Fibroblast of lung (primary cell): ENCODE data around the gene TRAF2. TPM values are rescaled to one million over a fixed set of nuclear protein-coding genes. Genes with fewer than 3 reads are reported as not detected.
"Not testable (repeated sequence)": the region's sequence is repeated elsewhere in the genome, so short reads cannot be mapped to it uniquely, and the experiment has no call there.

Experiments
- DNase-seq, 2 donors: peaks; one replicate each; pipeline versions ENCODE4 v3.0.0 to v3.0.0-alpha.2; 2010; ENCODE audit warnings: low read depth in 2 of 2
- H2AFZ ChIP-seq: 2 replicates; pipeline ENCODE4 v1.5.1; 2012; ENCODE audit warnings: low read length, control low read depth, inconsistent platforms
- H3K27ac ChIP-seq: 2 replicates; pipeline ENCODE4 v1.5.1; 2011; ENCODE audit warnings: low read length, control low read depth; ENCODE audit not compliant: insufficient read depth
- H3K27me3 ChIP-seq: 2 replicates; pipeline ENCODE4 v1.5.1; 2011; ENCODE audit warnings: mild to moderate bottlenecking, low read length; ENCODE audit not compliant: control insufficient read depth, insufficient read depth
- H3K36me3 ChIP-seq: 2 replicates; pipeline ENCODE4 v1.5.1; 2011; ENCODE audit warnings: low read length; ENCODE audit not compliant: control insufficient read depth, insufficient read depth
- H3K4me1 ChIP-seq: 2 replicates; pipeline ENCODE4 v1.5.1; 2011; ENCODE audit warnings: low read length; ENCODE audit not compliant: control insufficient read depth, insufficient read depth; ENCODE audit errors: extremely low read depth
- H3K4me2 ChIP-seq: 2 replicates; pipeline ENCODE4 v1.5.1; 2011; ENCODE audit warnings: low read length, control low read depth; ENCODE audit not compliant: insufficient read depth; ENCODE audit errors: extremely low read depth
- H3K4me3 ChIP-seq, 4 experiments: fragments of 200-600 bp in 1 of 4; sonication (generic) in 1 of 4; replicated peaks in 1 of 4; 2 replicates each; pipeline ENCODE4 v1.5.1; 2011 to 2016; ENCODE audit warnings: low read length in 4 of 4, low read depth in 3 of 4, mild to moderate bottlenecking in 3 of 4, control low read depth in 2 of 4, inconsistent platforms in 1 of 4, mixed read lengths in 1 of 4; ENCODE audit not compliant: insufficient read depth in 1 of 4; ENCODE audit errors: control extremely low read depth in 1 of 4
- H3K79me2 ChIP-seq: 2 replicates; pipeline ENCODE4 v1.5.1; 2012; ENCODE audit warnings: mild to moderate bottlenecking, low read length, inconsistent platforms; ENCODE audit not compliant: control insufficient read depth, insufficient read depth
- H3K9ac ChIP-seq: 2 replicates; pipeline ENCODE4 v1.5.1; 2011; ENCODE audit warnings: mild to moderate bottlenecking, low read length, control low read depth; ENCODE audit not compliant: insufficient read depth
- H3K9me3 ChIP-seq: 2 replicates; pipeline ENCODE4 v1.5.1; 2012; ENCODE audit warnings: low read depth, low read length; ENCODE audit not compliant: control insufficient read depth, insufficient read depth
- H4K20me1 ChIP-seq: 2 replicates; pipeline ENCODE4 v1.5.1; 2011; ENCODE audit warnings: low read length; ENCODE audit not compliant: control insufficient read depth, insufficient read depth; ENCODE audit errors: extremely low read depth
- EZH2 ChIP-seq: IDR thresholded peaks from 2 replicates; pipeline ENCODE4 v1.5.1; 2012; ENCODE audit warnings: low read length, control low read depth, mild to moderate bottlenecking; ENCODE audit errors: missing control alignments
- polyA plus RNA-seq, 2 donors: library from polyadenylated mRNA; depleted of rRNA in 1 of 2; stranded (reverse) in 1 of 2; unstranded in 1 of 2; fragments of >200 nt; gene quantifications; 2 replicates each; pipeline ENCODE4 v1.2.1, GENCODE V29; 2011 to 2012; ENCODE audit warnings: missing spikeins in 1 of 2
- total RNA-seq: library from RNA; depleted of rRNA; stranded (reverse); fragments of >200 nt; gene quantifications from 2 replicates; pipeline ENCODE4 v1.2.1, GENCODE V29; 2014
- TF ChIP-seq, protein P1 (sequence below), 2 donors: IDR thresholded peaks in 1 of 2; conservative IDR thresholded peaks in 1 of 2; 1 replicate in 1 of 2; 2 replicates in 1 of 2; pipeline ENCODE4 v1.5.1; 2011 to 2012; ENCODE audit warnings: low read length in 2 of 2, control low read depth in 1 of 2, inconsistent platforms in 1 of 2, low read depth in 1 of 2, mild to moderate bottlenecking in 1 of 2

TRAF2 gene
- total and polyA plus RNA-seq, 2 donors (not counting 1 experiment from before 2014, with no cell fraction given): 3.7 to 8.4 TPM

DNA sequence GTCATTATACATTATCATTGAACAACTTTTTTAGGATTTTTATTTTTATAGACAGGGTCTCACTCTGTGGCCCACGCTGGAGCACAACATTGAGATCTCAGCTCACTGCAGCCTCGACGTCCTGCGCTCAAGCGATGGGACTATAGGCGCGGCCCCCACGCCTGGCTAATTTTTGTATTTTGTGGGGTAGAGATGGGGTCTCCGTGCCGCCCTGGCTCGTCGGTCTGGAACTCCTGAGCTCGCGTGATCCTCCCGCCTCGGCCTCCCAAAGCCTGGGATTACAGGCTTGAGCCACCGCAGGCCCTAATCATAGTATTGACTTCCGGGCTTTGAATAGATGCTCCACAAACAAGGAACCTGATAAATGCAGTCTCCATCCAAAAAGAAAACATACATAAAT is 18.8 kb upstream of the TRAF2 start:
- no peak overlapping the region for H3K4me2 ChIP-seq
- H3K27ac ChIP-seq: no peak overlapping the region
- no peak overlapping the region for H2AFZ ChIP-seq
- H3K79me2 ChIP-seq: peaks cover 18% of the 10 kb centered on the region
- H4K20me1 ChIP-seq: no peaks in the 10 kb centered on the region
- peaks cover 4% of the 10 kb centered on the region for H3K4me1 ChIP-seq
- no peak overlapping the region for H3K9ac ChIP-seq
- TF ChIP-seq, protein P1, sequence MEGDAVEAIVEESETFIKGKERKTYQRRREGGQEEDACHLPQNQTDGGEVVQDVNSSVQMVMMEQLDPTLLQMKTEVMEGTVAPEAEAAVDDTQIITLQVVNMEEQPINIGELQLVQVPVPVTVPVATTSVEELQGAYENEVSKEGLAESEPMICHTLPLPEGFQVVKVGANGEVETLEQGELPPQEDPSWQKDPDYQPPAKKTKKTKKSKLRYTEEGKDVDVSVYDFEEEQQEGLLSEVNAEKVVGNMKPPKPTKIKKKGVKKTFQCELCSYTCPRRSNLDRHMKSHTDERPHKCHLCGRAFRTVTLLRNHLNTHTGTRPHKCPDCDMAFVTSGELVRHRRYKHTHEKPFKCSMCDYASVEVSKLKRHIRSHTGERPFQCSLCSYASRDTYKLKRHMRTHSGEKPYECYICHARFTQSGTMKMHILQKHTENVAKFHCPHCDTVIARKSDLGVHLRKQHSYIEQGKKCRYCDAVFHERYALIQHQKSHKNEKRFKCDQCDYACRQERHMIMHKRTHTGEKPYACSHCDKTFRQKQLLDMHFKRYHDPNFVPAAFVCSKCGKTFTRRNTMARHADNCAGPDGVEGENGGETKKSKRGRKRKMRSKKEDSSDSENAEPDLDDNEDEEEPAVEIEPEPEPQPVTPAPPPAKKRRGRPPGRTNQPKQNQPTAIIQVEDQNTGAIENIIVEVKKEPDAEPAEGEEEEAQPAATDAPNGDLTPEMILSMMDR (conservative IDR thresholded peaks at IDR 0.05 in 1 of 2, IDR thresholded peaks at IDR 0.05 in 1 of 2; ENCODE audit: low read depth in 1 of 2, low read length in 2 of 2): no peak
- TF ChIP-seq EZH2: no peak
- H3K9me3 ChIP-seq: no peaks in the 10 kb centered on the region
- no peaks in the 10 kb centered on the region for H3K27me3 ChIP-seq
- no peak overlapping the region for H3K4me3 ChIP-seq
- DNase-seq: no peak
- H3K36me3 ChIP-seq: peaks cover 8% of the 10 kb centered on the region

DNA sequence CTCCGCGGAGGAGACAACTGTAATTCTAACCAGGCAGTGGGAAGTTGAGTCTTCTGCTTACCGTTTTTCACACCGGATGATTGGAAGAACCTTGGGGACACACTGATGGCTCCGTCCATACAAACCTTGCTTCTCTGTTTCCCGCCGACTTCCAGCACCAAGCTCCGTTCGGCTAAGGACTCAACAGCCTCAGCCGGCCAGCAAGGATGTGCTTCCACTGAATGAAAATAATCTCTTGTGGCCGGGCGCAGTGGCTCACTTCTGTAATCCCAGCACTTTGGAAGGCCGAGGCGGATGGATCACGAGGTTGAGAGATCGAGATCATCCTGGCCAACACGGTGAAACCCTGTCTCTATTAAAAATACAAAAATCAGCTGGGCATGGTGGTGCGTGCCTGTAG is 18.4 kb upstream of the TRAF2 start:
- TF ChIP-seq, protein P1 (conservative IDR thresholded peaks at IDR 0.05 in 1 of 2, IDR thresholded peaks at IDR 0.05 in 1 of 2; ENCODE audit: low read depth in 1 of 2, low read length in 2 of 2): no peak
- TF ChIP-seq EZH2: no peak
- Histone ChIP-seq H3K4me1 (peaks cover 4% of the 10 kb centered on the region), H3K4me2 (no peak overlapping the region), H3K36me3 (peaks cover 5% of the 10 kb centered on the region), H3K27me3 (no peaks in the 10 kb centered on the region), H3K9me3 (no peaks in the 10 kb centered on the region), H4K20me1 (no peaks in the 10 kb centered on the region), H3K27ac (no peak overlapping the region), H3K9ac (no peak overlapping the region), H3K79me2 (peaks cover 18% of the 10 kb centered on the region), H2AFZ (no peak overlapping the region), H3K4me3 (no peak overlapping the region)
- no peak for DNase-seq

DNA sequence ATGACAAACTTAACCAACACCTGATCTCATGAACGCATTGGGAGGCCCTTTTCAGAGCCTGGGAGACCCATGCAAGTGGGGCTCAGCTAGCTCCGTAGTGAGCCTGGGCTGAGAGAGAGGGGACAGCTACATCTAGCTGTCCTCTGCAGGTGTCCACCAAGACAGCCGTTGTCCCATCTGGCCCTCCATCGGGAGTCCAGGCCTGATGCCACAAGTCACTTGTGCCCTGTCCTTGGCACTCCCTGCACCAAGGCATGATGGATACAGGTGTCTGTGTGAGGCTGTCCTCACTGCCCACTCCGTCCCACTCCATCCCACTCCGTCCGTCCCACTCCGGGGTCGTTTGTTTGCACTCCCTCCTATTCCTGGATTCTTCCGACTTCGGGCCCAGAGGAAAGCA is 17.7 kb upstream of the TRAF2 start:
- TF ChIP-seq, protein P1 (conservative IDR thresholded peaks at IDR 0.05 in 1 of 2, IDR thresholded peaks at IDR 0.05 in 1 of 2; ENCODE audit: low read depth in 1 of 2, low read length in 2 of 2): no peak
- TF ChIP-seq EZH2: no peak
- H3K4me1 ChIP-seq: peaks cover 4% of the 10 kb centered on the region
- no peaks in the 10 kb centered on the region for H3K9me3 ChIP-seq
- no peaks in the 10 kb centered on the region for H4K20me1 ChIP-seq
- H3K4me3 ChIP-seq: no peak overlapping the region
- H3K36me3 ChIP-seq: no peaks in the 10 kb centered on the region
- H3K9ac ChIP-seq: no peak overlapping the region
- no peak overlapping the region for H3K27ac ChIP-seq
- H3K4me2 ChIP-seq: no peak overlapping the region
- no peak for DNase-seq
- H3K27me3 ChIP-seq: no peaks in the 10 kb centered on the region
- H2AFZ ChIP-seq: no peak overlapping the region
- H3K79me2 ChIP-seq: peaks cover 17% of the 10 kb centered on the region

DNA sequence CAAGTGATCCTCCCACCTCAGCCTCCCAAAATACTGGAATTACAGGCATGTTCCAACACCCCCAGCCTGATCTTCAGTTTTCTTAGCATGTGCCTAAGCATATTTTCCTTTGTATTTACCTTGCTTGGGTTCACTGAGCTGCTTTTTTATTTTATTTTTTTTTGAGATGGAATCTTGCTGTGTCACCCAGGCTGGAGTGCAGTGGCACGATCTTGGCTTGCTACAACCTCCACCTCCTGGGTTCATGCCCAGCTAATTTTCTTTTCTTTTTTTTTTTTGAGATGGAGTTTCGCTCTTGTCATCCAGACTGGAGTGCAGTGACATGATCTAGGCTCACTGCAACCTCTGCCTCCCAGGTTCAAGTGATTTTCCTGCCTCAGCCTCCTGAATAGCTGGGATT is 16.7 kb upstream of the TRAF2 start:
- not testable (repeated sequence) for H3K36me3 ChIP-seq, H3K27me3 ChIP-seq, H3K4me3 ChIP-seq, H3K9ac ChIP-seq, H3K27ac ChIP-seq, H2AFZ ChIP-seq, H3K4me2 ChIP-seq, H3K9me3 ChIP-seq, H4K20me1 ChIP-seq, DNase-seq, H3K4me1 ChIP-seq
- H3K79me2 ChIP-seq: peaks cover 13% of the 10 kb centered on the region
